ENCODE data around the gene SMAD7.

Gene SMAD7

DNA sequence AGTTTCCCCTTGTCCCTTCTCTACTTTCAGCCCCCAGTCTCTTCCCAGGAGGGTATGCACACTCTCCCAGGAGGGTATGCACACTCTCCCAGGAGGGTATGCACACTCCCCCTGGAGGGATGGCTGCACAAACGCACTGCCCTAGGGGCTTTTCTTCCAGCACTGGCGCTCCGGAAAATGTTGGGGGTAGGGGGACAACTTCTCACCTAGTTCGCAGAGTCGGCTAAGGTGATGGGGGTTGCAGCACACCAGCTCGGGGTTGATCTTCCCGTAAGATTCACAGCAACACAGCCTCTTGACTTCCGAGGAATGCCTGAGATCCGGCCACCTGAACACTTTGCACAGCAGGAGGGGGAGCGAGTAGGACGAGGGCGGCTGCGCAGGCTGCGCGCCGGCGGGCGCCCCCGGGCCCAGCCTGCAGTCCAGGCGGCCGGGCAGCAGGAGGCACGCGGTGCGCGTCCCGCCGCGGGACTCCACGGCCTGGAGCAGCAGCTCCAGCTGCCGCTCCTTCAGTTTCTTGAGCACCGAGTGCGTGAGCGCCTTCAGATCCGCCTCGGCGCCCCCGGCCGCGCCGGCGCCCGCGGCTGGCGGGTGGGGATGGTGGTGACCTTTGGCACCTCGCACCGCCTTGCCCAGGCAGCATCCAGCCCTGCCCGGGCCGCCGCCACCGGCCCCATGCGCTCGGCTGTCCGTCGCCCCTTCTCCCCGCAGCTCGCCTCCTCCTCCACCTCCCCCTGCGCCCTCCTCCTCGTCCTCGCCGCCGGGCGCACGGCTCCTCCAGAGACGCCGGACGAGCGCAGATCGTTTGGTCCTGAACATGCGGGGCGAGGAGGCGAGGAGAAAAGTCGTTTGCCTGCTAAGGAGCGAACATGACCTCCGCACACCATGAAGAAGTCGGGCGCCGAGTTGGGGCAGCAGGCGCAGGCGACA is 894 bp downstream of the SMAD7 start:
- in situ Hi-C loops (cut with MboI; ENCODE audit: low sequenced_read_pairs) = no loop called here
- DNase-seq (ENCODE audit: low spot score in 2 of 2) = peak; percentile 36 to 65
- no peaks in the 10 kb centered on the region for H3K9me3 ChIP-seq
- peaks cover 6% of the 10 kb centered on the region for H3K36me3 ChIP-seq (replicated peaks)
- H3K4me3 ChIP-seq = peak overlapping the region; percentile 66
- H3K4me1 ChIP-seq = peaks cover 28% of the 10 kb centered on the region
- no peaks in the 10 kb centered on the region for H3K27me3 ChIP-seq (ENCODE audit: low read depth)

GRCh38 chr18:48949050-48949605 is 1.6 kb downstream of the SMAD7 start:
- H3K36me3 ChIP-seq (replicated peaks) = peaks cover 10% of the 10 kb centered on the region
- H3K4me3 ChIP-seq = peak overlapping the region; percentile 66
- H3K9me3 ChIP-seq = no peaks in the 10 kb centered on the region
- no peaks in the 10 kb centered on the region for H3K27me3 ChIP-seq (ENCODE audit: low read depth)
- peak in 1 of 2 experiments; percentile 47 for DNase-seq (ENCODE audit: low spot score in 2 of 2)
- in situ Hi-C loops (cut with MboI; ENCODE audit: low sequenced_read_pairs) = no loop called here
- H3K4me1 ChIP-seq = peaks cover 28% of the 10 kb centered on the region

DNA sequence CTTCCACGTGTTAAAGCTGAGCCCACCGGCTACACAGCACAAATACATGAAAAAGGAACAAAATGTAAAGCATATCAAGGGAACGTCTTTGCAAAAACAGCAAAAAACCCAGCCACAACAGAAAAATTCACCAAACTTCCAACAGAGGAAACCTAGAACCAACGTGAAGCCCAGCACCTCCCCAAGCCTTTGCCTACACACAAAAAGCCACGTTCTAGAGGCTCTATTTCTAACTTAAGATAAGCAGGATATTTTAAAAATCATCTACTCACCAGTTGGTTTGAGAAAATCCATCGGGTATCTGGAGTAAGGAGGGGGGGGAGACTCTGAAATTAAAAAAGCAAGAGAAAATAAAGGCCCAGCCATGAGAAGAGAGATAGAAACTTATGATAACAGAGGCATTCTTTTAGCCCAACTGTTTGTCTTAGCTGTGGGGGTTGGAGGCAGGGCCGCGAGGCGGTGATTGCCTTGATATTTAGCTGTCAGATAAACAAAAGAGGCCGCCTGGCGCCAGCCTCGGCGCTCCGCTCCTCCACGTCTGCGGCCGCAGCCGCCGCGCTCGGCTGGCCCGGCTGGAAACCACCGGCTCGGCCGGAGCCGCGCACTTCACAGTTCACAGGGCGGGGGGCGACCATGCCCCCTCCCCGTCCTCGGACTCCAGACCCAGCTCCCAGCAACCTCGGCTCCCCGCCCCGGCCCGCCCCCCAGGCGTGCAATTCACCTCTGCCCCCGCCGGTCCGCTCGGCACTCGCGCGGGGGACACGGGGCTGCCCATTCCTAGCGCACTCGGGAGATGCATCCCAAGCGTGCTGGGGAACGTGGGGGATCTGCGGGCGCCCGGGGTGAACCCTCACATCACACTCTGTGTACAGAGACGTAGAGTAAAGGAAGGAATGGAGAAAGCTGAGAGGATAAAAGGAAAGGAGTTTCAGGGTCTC is 2.4 kb downstream of the SMAD7 start:
- Histone ChIP-seq H3K9me3 (no peaks in the 10 kb centered on the region), H3K4me3 (peak overlapping the region; percentile 66), H3K36me3 (replicated peaks) (peaks cover 10% of the 10 kb centered on the region), H3K4me1 (peaks cover 30% of the 10 kb centered on the region), H3K27me3 (ENCODE audit: low read depth) (no peaks in the 10 kb centered on the region)
- in situ Hi-C loops (cut with MboI; ENCODE audit: low sequenced_read_pairs) = no loop called here
- DNase-seq (ENCODE audit: low spot score in 2 of 2) = peak; percentile 86

- peaks cover 16% of the 10 kb centered on the region for H3K36me3 ChIP-seq (replicated peaks)
- in situ Hi-C loops (cut with MboI; ENCODE audit: low sequenced_read_pairs) = no loop called here
Measured at GRCh38 chr18:48947560-48947959, 3.2 kb downstream of the SMAD7 start.

GRCh38 chr18:48947092-48947491 is 3.7 kb downstream of the SMAD7 start:
- no peak for DNase-seq (ENCODE audit: low spot score in 2 of 2)
- in situ Hi-C loops (cut with MboI; ENCODE audit: low sequenced_read_pairs) = no loop called here
- Histone ChIP-seq H3K36me3 (replicated peaks) (peaks cover 18% of the 10 kb centered on the region), H3K4me3 (no peak overlapping the region; the same call in 1 of the 2 replicates), H3K4me1 (peaks cover 30% of the 10 kb centered on the region), H3K27me3 (ENCODE audit: low read depth) (no peaks in the 10 kb centered on the region), H3K9me3 (no peaks in the 10 kb centered on the region)

More at GRCh38 chr18:48947560-48947959, 3.2 kb downstream of the SMAD7 start:
- peak overlapping the region; percentile 66 for H3K4me3 ChIP-seq
- no peak for DNase-seq (ENCODE audit: low spot score in 2 of 2)
- no peaks in the 10 kb centered on the region for H3K9me3 ChIP-seq
- H3K27me3 ChIP-seq (ENCODE audit: low read depth) = no peaks in the 10 kb centered on the region
- H3K4me1 ChIP-seq = peaks cover 29% of the 10 kb centered on the region

GRCh38 chr18:48946329-48946835 is 4.4 kb downstream of the SMAD7 start:
- no peaks in the 10 kb centered on the region for H3K9me3 ChIP-seq
- in situ Hi-C loops (cut with MboI; ENCODE audit: low sequenced_read_pairs) = no loop called here
- no peak overlapping the region for H3K4me3 ChIP-seq
- peak; percentile 36 to 41 for DNase-seq (ENCODE audit: low spot score in 2 of 2)
- H3K36me3 ChIP-seq (replicated peaks) = peaks cover 22% of the 10 kb centered on the region
- peaks cover 30% of the 10 kb centered on the region for H3K4me1 ChIP-seq
- no peaks in the 10 kb centered on the region for H3K27me3 ChIP-seq (ENCODE audit: low read depth)

DNA sequence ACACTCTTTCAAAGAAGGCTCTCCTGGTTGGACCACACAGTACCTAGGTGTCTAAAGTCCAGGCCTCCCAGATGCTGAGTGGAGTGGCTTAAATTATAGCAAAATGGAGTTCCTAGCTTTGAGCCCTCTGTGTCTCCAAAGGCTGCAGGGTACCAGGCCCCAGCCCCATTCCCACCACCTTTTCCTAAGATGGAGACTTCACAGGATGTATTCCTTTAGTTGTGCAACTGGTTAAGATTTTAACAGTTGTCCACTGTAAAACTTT is 4.9 kb downstream of the SMAD7 start:
- in situ Hi-C loops (cut with MboI; ENCODE audit: low sequenced_read_pairs) = no loop called here
- DNase-seq (ENCODE audit: low spot score in 2 of 2) = no peak
- H3K36me3 ChIP-seq (replicated peaks) = peaks cover 25% of the 10 kb centered on the region
- no peak overlapping the region for H3K4me3 ChIP-seq
- H3K27me3 ChIP-seq (ENCODE audit: low read depth) = no peaks in the 10 kb centered on the region
- peaks cover 30% of the 10 kb centered on the region for H3K4me1 ChIP-seq
- no peaks in the 10 kb centered on the region for H3K9me3 ChIP-seq

DNA sequence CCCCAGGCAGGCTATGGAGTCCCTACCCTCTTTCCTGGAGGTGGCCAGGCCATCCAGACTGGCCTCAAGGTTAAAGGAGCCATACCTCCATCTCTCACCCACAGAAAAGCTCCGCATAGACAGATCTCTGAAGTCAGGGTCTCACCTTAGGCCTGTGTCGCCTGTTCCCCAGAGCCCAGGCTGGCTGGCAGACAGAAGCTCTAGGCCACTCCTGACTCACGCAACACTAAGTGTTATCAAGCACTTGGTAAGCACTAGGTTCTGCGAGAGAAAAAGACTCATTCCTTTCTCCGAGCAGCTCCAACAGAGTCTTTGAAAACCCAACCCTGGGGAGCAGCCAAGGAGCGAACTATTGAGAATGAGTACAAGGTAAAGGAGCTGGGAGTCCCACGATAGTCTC is 6.1 kb downstream of the SMAD7 start:
- Histone ChIP-seq H3K4me1 (peaks cover 36% of the 10 kb centered on the region), H3K36me3 (replicated peaks) (peaks cover 25% of the 10 kb centered on the region), H3K4me3 (no peak overlapping the region), H3K27me3 (ENCODE audit: low read depth) (no peaks in the 10 kb centered on the region), H3K9me3 (no peaks in the 10 kb centered on the region)
- no peak for DNase-seq (ENCODE audit: low spot score in 2 of 2)
- in situ Hi-C loops (cut with MboI; ENCODE audit: low sequenced_read_pairs) = no loop called here

GRCh38 chr18:48943736-48944527 is 6.8 kb downstream of the SMAD7 start:
- in situ Hi-C loops (cut with MboI; ENCODE audit: low sequenced_read_pairs) = no loop called here
- H3K4me3 ChIP-seq = no peak overlapping the region
- peaks cover 36% of the 10 kb centered on the region for H3K4me1 ChIP-seq
- peaks cover 25% of the 10 kb centered on the region for H3K36me3 ChIP-seq (replicated peaks)
- DNase-seq (ENCODE audit: low spot score in 2 of 2) = no peak
- no peaks in the 10 kb centered on the region for H3K27me3 ChIP-seq (ENCODE audit: low read depth)
- no peaks in the 10 kb centered on the region for H3K9me3 ChIP-seq

- H3K4me1 ChIP-seq = peaks cover 36% of the 10 kb centered on the region
- peaks cover 29% of the 10 kb centered on the region for H3K36me3 ChIP-seq (replicated peaks)
- in situ Hi-C loops (cut with MboI; ENCODE audit: low sequenced_read_pairs) = no loop called here
- H3K9me3 ChIP-seq = no peaks in the 10 kb centered on the region
- H3K4me3 ChIP-seq = no peak overlapping the region
- DNase-seq (ENCODE audit: low spot score in 2 of 2) = no peak
- no peaks in the 10 kb centered on the region for H3K27me3 ChIP-seq (ENCODE audit: low read depth)
Measured at GRCh38 chr18:48943333-48943732, 7.4 kb downstream of the SMAD7 start.

DNA sequence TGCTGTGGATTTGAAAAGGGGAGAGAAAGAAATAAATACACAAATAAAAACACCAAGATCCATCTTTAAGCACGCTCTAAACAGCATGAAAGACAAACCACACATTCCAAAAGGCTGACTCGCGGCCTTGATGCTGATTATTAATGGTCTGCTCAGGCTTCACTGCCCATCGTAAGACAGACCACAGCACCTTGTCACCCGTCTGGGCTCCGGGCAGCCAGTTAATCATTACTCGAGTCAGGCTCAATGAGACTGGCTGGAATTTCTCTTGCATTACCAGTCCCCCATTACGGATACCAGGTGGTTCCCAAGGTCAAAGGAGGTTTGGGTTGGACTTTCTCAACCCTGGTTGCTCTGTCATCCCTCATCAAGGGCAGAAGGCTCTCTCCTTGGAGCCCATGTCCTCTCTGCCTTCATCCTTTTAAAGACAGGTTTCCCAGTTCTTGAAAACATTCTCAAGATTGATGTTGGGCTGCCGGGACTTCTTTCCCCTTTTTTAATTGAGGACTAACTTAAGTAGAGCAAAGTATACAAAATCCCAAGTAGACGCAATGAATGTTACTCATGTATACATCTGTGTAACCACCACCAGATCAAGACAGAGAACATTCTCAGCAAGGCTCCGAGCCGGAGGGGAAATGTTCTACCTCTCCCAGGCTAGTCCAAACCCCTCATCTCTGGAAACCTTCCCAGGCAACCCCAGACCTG is 8.1 kb downstream of the SMAD7 start:
- H3K4me3 ChIP-seq = no peak overlapping the region
- in situ Hi-C loops (cut with MboI; ENCODE audit: low sequenced_read_pairs) = no loop called here
- H3K4me1 ChIP-seq = peaks cover 30% of the 10 kb centered on the region
- DNase-seq (ENCODE audit: low spot score in 2 of 2) = no peak
- H3K9me3 ChIP-seq = no peaks in the 10 kb centered on the region
- H3K27me3 ChIP-seq (ENCODE audit: low read depth) = no peaks in the 10 kb centered on the region
- peaks cover 29% of the 10 kb centered on the region for H3K36me3 ChIP-seq (replicated peaks)

DNA sequence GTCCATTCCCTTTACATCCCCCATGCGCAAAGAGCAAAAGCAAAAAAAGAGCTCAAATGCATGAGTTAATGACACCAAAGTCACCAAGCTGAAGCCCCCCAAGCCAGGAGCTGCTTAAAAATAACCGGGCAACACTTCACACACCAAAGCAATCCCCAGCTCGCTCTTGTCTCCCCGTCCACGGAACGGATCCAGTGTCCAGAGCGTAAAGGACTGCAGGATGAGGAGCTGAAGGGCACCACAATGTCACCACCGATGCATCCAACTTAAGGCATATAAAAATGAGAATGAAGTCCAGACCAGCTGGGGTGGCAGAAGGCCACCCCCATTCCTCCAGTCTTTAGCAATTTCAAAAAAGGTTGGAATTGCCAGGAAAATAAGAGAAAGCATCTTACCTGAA is 8.7 kb downstream of the SMAD7 start:
- H3K4me3 ChIP-seq = no peak overlapping the region
- no peak for DNase-seq (ENCODE audit: low spot score in 2 of 2)
- in situ Hi-C loops (cut with MboI; ENCODE audit: low sequenced_read_pairs) = no loop called here
- peaks cover 24% of the 10 kb centered on the region for H3K4me1 ChIP-seq
- no peaks in the 10 kb centered on the region for H3K27me3 ChIP-seq (ENCODE audit: low read depth)
- peaks cover 27% of the 10 kb centered on the region for H3K36me3 ChIP-seq (replicated peaks)
- H3K9me3 ChIP-seq = no peaks in the 10 kb centered on the region

All from HAP-1 (cell line).